ENCODE measurements around the gene TMIE. TPM values are rescaled to one million over a fixed set of nuclear protein-coding genes. Genes with fewer than 3 reads are reported as not detected.

TMIE gene
- total RNA-seq, 2 donors from 2014 or later = 0.13 TPM; not detected in 1

DNA sequence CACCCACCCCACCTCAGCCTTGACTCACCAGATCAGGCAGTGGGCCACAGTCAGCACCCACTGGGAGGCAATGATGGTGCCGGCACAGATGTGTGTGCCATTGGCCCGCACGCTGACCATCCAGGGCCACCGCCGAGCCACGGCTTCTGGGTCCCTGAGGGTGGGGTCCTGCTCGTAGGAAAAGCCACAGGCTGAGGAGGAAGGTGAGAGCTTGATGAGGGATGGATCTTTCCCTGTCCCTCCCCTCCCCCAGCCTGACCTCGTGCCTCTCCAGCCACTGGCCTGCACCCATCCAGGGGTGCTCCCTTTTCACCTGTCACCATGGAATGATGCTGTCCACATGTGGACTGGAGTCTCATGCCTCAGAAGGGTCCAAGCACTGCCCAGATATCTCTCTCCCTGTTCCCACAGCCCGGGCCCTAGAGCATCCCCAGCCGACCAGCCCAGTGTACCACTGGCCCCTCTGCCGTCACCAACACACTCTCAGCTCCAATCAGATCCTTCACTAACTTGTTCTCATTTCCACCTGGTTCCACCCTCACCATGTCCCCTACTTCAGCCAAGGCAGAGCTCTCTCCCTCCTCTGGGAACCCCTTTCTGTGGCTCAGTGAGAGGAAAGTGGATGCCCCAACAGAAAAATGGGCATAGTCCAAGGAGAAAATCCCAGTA is 14.4 kb downstream of the TMIE start:
- TF ChIP-seq, protein P1, sequence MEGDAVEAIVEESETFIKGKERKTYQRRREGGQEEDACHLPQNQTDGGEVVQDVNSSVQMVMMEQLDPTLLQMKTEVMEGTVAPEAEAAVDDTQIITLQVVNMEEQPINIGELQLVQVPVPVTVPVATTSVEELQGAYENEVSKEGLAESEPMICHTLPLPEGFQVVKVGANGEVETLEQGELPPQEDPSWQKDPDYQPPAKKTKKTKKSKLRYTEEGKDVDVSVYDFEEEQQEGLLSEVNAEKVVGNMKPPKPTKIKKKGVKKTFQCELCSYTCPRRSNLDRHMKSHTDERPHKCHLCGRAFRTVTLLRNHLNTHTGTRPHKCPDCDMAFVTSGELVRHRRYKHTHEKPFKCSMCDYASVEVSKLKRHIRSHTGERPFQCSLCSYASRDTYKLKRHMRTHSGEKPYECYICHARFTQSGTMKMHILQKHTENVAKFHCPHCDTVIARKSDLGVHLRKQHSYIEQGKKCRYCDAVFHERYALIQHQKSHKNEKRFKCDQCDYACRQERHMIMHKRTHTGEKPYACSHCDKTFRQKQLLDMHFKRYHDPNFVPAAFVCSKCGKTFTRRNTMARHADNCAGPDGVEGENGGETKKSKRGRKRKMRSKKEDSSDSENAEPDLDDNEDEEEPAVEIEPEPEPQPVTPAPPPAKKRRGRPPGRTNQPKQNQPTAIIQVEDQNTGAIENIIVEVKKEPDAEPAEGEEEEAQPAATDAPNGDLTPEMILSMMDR (IDR thresholded peaks at IDR 0.05) = no peak
- DNase-seq = no peak
- intact Hi-C loops (cut with DNase I) = no loop called here
- H3K4me1 ChIP-seq = no peaks in the 10 kb centered on the region
- no peaks in the 10 kb centered on the region for H3K36me3 ChIP-seq
- H3K9me3 ChIP-seq = no peaks in the 10 kb centered on the region
- peaks cover 3% of the 10 kb centered on the region for H3K27me3 ChIP-seq
- H3K9ac ChIP-seq (ENCODE audit: low read depth in 2 of 2, low read length in 2 of 2) = no peak overlapping the region
- H3K27ac ChIP-seq = no peak overlapping the region
- no peak overlapping the region for H3K4me3 ChIP-seq

DNA sequence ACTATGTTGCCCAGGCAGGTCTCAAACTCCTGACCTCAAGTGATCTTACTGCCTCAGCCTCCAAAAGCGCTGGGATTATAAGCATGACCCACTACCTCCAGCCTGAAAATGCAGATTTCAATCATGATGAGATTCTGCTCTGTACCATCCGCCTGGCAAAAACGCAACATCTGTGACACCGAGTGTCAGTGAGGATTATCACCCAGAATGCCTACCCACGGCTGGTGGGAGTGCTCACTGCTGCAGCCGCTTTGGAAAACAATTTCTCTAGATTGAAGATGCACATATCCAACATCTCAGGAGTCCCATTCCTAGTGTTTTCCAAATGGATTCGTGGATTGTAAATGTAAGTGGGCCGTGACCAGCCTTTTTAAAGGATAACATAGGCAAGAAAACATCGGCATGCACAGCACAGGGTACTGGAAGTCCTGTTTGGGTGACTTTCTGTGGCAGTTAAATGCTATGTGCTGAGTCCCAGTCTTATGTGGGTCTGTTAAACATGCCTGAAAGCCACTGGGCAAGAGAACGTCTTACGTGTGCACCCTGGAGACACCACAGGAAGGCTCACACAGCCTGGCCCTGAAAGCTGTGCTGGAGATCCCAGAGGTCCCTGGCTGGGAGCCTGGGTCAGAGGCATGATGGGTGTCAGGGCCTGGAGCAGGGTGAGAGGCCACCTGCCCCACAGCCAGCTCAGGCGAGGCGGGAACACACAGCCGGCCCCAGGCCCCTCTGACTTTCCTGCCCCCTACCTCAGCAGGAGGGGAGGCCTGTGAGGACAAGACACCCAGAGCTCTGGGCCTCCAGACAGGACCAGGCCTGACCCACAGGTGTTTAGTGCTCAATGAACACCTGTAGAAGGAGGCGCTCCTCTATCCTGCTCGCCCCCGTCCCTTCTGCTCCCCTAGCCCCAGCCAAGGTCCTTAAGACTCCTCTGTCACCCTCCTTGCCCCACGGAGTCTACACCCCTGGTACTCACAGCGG is 15.6 kb downstream of the TMIE start:
- Histone ChIP-seq H3K27ac (no peak overlapping the region), H3K36me3 (no peaks in the 10 kb centered on the region), H3K9me3 (no peaks in the 10 kb centered on the region), H3K4me3 (no peak overlapping the region), H3K27me3 (peaks cover 3% of the 10 kb centered on the region), H3K4me1 (no peaks in the 10 kb centered on the region), H3K9ac (ENCODE audit: low read depth in 2 of 2, low read length in 2 of 2) (no peak overlapping the region)
- peak; percentile 9 for DNase-seq
- TF ChIP-seq, protein P1 (IDR thresholded peaks at IDR 0.05) = no peak
- intact Hi-C loops (cut with DNase I) = no loop called here

GRCh38 chr3:46717447-46718231 is 16.4 kb downstream of the TMIE start, which contains the start of gene PRSS50:
TSS of gene PRSS50 (minus strand) at chr3:46717869. CDS start at chr3:46717824, 45 bp downstream.
- no peaks in the 10 kb centered on the region for H3K9me3 ChIP-seq
- no peak within 1 kb of the TSS for H3K4me3 ChIP-seq
- peak; percentile 12 for DNase-seq
- no peak within 1 kb of the TSS for H3K27ac ChIP-seq
- TF ChIP-seq, protein P1 (IDR thresholded peaks at IDR 0.05) = no peak
- intact Hi-C loops (cut with DNase I) = no loop called here
- peaks cover 3% of the 10 kb centered on the region for H3K27me3 ChIP-seq
- no peaks in the 10 kb centered on the region for H3K36me3 ChIP-seq
- H3K9ac ChIP-seq (ENCODE audit: low read depth in 2 of 2, low read length in 2 of 2) = no peak within 1 kb of the TSS
- no peaks in the 10 kb centered on the region for H3K4me1 ChIP-seq

- Histone ChIP-seq H3K9me3 (no peaks in the 10 kb centered on the region), H3K4me1 (no peaks in the 10 kb centered on the region), H3K9ac (ENCODE audit: low read depth in 2 of 2, low read length in 2 of 2) (no peak overlapping the region), H3K27me3 (peaks cover 3% of the 10 kb centered on the region), H3K4me3 (no peak overlapping the region), H3K27ac (no peak overlapping the region), H3K36me3 (no peaks in the 10 kb centered on the region)
- TF ChIP-seq, protein P1 (IDR thresholded peaks at IDR 0.05) = no peak
- DNase-seq = no peak
- intact Hi-C loops (cut with DNase I) = no loop called here
These were observed 17.9 kb downstream of the TMIE start for GRCh38 chr3:46719044-46719565.
